Fibroblast of upper back skin (primary cell): ENCODE measurements around the gene CKAP5.
"Not testable (repeated sequence)": the region's sequence is repeated elsewhere in the genome, so short reads cannot be mapped to it uniquely, and the experiment has no call there.

Source experiments
- DNase-seq: peaks from one replicate; pipeline ENCODE4 v3.0.0-alpha.2; 2013

CKAP5 gene

GRCh38 chr11:46850829-46851380 is 4.8 kb upstream of the CKAP5 start:
- no peak for DNase-seq

GRCh38 chr11:46849631-46850030 is 3.6 kb upstream of the CKAP5 start:
- no peak for DNase-seq

GRCh38 chr11:46846510-46846830 is 390 bp upstream of the CKAP5 start:
- no peak for DNase-seq

GRCh38 chr11:46845440-46845739 is 690 bp downstream of the CKAP5 start:
- no peak for DNase-seq

- DNase-seq: no peak
Measured at GRCh38 chr11:46840116-46840515, 6.0 kb downstream of the CKAP5 start.

DNA sequence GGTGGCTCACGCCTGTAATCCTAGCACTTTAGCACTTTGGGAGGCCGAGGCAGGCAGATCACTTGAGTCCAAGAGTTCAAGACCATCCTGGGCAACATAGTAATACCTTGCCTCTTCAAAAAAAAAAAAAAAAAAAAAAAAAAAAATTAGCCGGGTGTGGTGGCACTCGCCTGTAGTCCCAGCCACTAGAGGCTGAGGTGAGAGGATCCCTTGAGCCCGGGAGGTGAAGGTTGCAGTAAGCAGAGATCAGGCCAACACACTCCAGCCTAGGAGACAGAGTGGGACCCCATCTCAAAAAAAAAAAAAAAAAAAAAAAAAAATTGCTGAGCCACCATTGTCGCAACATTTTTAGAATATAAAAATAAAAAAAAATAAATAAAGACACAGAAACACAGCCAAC is 7.6 kb downstream of the CKAP5 start:
- no peak for DNase-seq

DNA sequence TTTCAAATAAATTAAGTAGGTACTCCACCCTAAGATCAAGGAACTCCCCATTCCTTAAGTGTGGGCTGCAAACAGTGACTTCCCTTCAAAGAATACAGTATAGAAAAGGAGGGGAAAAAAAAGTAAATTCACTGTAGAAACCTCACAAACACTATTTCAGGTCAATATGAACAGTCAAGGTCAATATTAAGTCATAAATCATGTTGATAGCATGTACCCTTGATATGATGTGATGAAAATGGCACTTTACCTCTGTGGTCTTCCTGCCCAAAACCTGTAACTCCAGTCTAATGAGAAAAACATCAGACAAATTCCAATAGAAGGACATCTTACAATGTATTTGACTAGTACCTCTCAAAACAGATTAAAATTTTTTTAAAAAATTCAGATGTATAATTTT is 8.2 kb downstream of the CKAP5 start:
- no peak for DNase-seq

DNA sequence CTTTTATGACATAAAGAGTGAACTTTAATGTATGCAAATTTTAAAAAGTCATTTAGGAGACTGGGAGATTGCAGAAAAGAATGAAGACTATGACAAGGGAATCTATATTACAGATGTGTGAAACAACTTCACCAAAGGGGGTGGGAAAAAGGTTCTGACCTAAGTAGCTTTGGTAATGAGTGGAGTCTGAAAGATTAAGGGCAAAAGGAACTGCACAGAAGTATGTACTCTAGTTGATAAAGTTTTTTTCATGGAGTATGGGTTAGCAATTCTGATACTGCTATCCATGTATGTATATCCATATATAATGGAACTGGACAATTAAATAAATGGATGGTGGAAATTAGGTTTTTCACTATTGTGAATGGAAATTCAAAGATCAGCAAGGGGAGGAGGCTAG is 9.2 kb downstream of the CKAP5 start:
- no peak for DNase-seq

DNA sequence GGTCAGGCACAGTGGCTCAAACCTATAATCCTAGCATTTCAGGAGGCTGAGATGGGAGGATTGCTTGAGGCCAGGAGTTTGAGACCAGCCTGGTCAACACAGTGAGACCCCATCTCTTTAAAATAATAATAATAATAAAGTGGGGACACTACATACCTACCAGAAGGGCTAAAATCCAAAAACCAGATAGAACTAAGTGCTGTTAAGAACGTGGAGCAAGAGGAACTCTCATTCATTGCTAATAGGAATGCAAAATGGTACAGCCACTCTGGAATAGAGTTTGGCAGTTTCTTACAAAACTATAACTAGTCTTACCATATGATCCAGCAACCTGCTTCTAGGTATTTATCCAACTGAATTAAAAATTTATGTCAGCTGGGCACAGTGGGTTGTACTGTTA is 9.6 kb downstream of the CKAP5 start:
- DNase-seq: no peak

- no peak for DNase-seq
Measured at GRCh38 chr11:46835897-46836296, 10.2 kb downstream of the CKAP5 start.

GRCh38 chr11:46834821-46835220 is 11.3 kb downstream of the CKAP5 start:
- DNase-seq: no peak

- DNase-seq: no peak
Measured at GRCh38 chr11:46832511-46833214, 13.4 kb downstream of the CKAP5 start.

DNA sequence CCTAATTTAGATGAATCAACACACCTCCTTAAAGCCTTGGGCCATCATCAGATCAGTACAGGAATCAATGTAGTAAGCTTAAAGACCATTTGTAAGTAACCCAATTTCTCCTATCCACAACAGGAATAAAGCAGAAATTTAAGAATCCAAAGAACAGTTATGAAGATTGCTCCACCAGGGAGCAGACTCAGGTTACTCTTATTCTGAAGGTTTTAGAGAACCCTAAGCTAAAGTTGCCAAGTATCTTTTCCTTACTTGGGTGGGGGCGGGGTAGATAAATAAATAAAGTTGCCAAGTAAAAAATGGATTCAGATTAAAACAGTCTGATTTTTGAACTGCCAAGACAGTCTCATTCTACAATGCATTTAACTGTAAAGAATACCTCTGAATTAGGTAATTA is 18.1 kb downstream of the CKAP5 start:
- DNase-seq: peak; percentile 2

DNA sequence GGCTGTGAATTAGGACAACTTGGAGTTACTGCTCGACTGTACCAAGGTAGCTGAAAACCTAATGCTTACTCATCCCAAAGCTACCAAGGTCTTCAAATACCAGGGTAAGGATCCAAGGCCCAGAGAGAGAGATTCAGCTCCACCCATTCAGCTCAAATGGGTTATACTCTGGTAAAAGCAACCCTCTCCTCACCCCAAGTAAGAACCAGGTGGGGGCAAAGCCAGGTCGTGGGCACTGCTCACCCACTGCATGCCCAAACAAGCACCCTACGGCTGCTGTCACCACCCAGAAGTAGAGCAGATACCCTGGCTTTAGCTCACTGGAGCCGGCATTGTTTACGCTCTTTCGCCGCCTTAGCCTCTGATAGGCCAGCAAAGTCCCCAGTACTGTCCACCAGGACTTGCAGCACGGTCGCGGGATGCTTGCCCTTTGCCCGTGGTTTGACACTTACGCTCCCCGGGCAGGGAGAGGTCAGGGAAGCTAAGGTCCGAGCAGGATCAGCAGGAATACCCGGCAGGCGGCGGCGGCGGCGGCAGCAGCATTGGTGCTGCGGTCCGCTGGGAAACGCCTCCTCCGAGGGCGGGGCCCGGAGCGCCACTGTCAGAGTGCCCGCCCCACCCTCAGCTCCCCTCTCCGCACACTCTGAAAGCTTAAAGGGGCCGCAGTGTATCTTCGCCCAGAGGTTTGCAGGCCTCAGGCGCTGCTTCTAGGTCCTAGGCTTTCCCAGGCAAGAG is 19.6 kb downstream of the CKAP5 start:
- peak; percentile 69 for DNase-seq

DNA sequence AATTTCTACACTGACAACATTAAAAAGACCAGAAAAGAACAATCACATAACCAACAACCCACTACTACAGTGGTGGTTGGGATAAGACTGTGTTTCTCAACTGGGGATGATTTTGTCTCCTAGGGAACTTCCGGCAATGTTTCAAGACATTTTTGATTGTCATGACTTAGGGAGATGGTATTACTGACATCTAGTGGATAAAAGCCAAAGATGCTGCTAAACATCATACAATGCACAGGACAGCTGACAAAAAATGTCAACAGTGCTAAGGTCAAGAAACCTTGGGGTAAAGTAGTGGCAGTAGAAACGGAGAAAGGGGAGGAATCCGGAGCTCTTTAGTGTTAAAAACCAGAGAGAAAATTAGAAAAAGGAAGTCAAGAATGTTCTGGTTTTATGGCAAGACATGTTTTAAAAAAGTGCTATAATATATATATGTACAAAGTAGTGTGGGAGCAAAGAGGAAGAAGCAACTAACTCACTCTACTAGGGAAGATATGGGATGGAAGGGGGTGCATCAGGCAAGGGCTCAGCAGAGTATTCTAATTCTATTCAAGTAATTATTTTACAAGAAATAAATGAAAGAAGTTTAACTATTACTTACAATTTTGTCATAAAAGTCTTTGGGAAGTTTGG is 37.2 kb downstream of the CKAP5 start:
- peak; percentile 47 for DNase-seq

DNA sequence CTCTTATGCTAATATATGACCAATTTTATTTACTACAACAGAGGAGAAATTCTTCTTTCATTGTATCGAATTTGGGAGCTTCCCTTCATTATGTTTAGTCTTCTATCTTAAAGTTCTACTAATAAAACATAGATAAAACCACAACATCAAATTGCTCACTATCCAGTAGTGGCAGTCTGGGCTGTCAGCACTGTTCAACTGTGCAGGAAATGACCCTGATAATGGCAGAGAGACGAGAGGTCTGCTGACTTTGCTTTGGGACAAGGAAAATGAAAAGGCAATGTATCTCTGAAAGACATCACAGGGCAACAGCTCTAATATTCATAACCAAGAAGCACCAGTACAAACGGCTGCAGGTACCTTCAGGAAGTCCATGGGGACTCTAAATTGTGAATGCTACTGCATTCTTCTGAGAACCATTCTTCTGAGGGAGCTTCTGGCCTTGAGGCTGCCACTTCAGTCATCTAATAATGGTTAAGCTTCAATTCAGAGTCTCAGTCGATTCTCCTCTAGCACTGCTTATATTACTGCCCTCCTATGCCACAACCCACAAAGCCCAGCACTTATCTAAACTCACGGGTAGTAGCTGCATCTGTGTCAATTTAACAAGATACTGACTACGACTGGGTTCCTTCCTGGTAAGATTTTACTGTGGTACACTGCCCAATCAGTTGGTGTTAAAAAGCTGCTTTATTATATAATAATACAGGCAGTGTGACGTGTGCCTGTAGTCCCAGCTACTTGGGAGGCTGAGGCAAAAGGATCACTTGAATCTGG is 44.2 kb downstream of the CKAP5 start:
- no peak for DNase-seq

DNA sequence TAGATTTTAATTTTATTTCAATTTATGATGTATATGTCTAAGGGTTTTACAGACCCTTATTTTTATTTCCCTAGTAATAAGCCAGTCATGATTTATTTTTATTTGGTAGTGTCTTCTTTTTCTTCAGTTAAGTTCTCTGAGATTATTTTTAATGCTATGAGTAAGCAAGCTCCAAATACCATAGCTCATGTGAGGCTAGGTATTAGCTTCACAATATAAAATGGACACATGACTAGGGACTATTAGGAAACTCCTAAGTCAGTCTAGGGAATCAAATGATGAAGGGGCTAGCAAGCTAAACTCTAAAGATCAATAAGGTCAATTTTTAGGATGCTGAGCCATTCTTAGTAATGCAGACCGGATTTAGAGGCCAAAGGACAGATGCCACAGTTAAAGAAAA is 45.9 kb downstream of the CKAP5 start:
- no peak for DNase-seq

DNA sequence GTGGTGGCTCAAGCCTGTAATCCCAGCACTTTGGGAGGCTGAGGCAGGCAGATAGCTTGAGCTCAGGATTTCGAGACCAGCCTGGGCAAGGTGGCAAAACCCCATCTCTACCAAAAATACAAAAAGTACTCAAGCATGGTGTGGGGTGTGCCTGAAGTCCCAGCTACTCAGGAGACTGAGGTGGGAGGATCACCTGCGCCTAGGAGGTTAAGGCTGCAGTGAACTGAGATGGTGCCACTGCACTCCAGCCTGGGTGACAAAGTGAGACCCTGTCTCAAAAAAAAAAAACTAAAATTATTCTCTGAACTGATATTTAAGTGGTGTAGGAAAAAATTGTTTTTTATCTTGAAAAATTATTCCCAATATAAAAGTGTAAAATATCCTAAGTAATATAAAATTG is 46.4 kb downstream of the CKAP5 start:
- DNase-seq: not testable (repeated sequence)

GRCh38 chr11:46778416-46778815 is 67.7 kb downstream of the CKAP5 start:
- DNase-seq: no peak

GRCh38 chr11:46776878-46777277 is 69.2 kb downstream of the CKAP5 start:
- no peak for DNase-seq

- DNase-seq: no peak
Measured at GRCh38 chr11:46769636-46770221, 76.4 kb downstream of the CKAP5 start.

GRCh38 chr11:46766656-46767055 is 79.4 kb downstream of the CKAP5 start:
- DNase-seq: no peak

GRCh38 chr11:46762248-46762647 is 83.8 kb downstream of the CKAP5 start:
- DNase-seq: no peak
